HG03378 (cell line): ENCODE measurements around the gene FNDC4.
A peak's percentile ranks its signal among the peaks of the same experiment; 100 is the strongest.

Experiments
- ATAC-seq: cut with Tn5 transposase; IDR thresholded peaks from one replicate; pipeline ENCODE4 v1.9.1; 2021; ENCODE audit warnings: mild to moderate bottlenecking, moderate library complexity; ENCODE audit not compliant: unreplicated experiment

Gene FNDC4

DNA sequence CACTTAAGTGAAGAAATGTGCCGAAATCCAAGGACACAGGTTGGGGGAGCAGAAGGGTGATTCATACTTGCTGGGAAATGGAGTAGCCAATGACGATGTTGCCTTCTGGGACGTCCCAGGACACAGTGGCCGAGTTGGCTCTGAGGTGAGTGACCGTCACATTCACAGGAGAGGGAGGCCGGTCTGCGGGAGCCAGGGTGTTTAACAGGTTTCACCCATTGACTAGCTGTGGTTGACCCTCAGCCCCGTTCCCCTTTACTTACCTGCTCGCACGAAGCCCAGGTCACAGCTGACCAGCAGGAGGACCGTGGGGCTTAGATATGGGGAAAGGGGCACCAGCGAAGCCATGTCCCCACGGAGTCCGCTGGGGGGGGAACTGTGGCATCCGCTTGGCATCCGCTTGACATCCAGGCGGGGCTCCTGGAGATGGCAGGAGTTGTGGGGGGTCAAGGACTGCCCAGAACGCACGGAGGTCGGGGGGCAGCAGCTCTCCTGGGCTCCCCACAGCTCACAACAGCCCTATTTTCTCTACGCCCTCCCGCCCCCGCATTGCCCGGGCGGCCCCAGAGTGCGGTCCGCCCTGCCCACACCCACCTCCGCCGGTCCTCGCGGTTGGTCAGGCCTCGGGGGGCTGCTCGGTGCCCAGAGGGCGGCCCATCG lies 586 bp downstream of the FNDC4 start:
- ATAC-seq, result no peak

- ATAC-seq, result no peak
These were observed 1.1 kb downstream of the FNDC4 start for GRCh38 chr2:27493948-27494283.

DNA sequence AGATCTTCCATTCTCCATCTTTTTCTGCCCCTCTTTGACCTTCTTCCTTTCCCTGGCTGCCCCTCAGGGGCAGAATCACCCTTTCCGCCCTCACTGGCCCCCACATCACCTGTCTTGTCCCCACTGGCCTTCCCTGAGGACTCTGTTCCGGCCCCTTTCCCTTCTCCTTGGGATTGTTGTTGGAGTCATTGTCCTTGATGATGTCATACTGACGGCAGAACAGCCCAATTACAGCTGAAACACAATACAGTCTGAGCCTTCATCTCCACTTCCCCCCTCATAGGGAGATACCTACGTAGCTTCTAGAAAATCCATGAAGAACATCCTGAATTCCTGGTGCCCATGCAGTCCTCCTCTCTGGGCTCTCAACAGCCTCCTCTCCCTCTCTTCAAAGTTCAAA lies 2.4 kb downstream of the FNDC4 start:
- no peak for ATAC-seq

GRCh38 chr2:27489498-27490397 lies 5.3 kb downstream of the FNDC4 start, which contains the start of gene IFT172:
Gene IFT172 (minus strand): TSS chr2:27489743. CDS start chr2:27489653, 90 bp downstream.
- peak; percentile 90 for ATAC-seq

GRCh38 chr2:27489118-27489497 lies 5.9 kb downstream of the FNDC4 start:
- peak; percentile 5 for ATAC-seq

DNA sequence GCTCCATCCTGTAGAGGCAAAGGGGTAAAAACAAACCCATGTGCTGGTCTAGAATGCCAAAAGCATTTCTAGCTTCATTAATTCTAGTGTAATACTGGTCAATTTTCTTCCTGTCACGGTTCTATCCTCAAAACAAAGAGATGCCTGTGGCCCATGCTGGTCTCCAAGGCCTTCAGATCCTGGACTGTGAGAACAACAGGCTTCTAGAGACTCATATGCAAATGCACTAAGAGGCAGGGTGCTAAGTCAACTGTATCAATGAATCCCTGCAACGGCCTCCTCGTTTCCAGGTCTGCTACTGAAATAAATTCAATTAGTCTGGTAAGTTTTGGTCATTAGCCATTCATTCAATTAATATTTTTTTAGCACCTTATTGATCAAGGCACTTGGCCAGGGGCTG lies 9.5 kb downstream of the FNDC4 start:
- ATAC-seq, result no peak

GRCh38 chr2:27471961-27472360 lies 23.0 kb downstream of the FNDC4 start:
- ATAC-seq, result no peak

GRCh38 chr2:27464443-27464842 lies 30.6 kb downstream of the FNDC4 start:
- no peak for ATAC-seq

DNA sequence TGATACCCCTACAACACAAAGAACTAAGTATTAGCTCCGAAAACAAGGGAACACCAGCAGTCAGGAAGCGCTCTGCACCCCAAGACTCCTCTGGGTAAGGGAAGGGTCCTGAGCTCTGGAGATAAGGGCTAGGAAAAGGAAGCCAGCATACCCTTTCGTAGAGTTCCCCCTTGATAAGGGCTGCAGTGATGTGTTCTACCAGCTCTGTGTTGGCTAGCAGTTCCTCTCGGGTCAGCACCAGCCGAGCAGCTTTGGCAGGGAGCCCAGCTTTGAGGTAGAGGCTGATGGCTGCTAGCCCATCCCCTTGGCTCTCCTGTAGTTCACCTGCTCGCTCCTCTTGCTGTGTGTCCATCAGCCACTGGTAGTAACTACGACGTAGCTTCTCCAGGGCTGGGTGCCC lies 33.9 kb downstream of the FNDC4 start:
- ATAC-seq, result no peak

- ATAC-seq, result no peak
These were observed 41.0 kb downstream of the FNDC4 start for GRCh38 chr2:27453968-27454367.

- no peak for ATAC-seq
These were observed 43.9 kb downstream of the FNDC4 start for GRCh38 chr2:27451095-27451494.

DNA sequence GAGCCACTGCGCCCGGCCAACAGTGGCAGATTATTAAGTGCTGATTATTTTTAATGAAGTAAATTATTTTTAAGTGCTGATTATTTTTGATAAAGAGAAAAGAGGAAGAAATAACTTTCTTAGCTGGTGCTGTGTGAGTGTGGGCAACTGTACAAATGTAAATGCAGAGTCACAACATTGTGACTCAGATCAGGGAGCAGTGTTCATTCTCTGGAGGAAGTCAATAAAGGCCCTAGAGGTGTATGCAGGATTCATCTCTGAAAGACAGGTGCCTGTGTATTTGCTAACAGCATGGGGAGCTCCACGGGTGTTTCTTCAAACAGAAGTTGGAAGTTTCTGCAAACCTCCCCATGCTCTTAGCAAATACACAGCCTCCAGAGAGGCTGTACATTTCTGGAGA lies 46.6 kb downstream of the FNDC4 start:
- no peak for ATAC-seq

DNA sequence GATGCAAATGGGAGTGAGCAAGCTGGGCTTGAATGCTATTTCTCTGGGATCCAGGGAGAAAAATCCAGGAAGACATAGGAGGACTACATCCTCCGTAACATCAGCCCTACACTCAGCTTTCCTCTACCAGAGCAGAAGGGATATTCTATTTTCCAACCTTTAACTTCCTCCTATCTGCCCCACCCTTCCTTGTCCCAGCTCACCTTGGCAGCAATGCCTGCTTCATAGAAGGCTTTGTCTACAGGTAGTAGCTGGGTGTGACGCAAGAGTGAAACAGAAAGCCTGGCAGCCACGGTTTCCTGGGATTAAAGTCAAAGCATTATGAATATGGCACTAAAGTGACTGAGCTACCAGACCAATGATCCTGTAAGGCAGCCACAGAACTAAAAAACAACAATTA lies 48.9 kb downstream of the FNDC4 start:
- no peak for ATAC-seq

GRCh38 chr2:27445615-27446014 lies 49.4 kb downstream of the FNDC4 start:
- ATAC-seq, result no peak

DNA sequence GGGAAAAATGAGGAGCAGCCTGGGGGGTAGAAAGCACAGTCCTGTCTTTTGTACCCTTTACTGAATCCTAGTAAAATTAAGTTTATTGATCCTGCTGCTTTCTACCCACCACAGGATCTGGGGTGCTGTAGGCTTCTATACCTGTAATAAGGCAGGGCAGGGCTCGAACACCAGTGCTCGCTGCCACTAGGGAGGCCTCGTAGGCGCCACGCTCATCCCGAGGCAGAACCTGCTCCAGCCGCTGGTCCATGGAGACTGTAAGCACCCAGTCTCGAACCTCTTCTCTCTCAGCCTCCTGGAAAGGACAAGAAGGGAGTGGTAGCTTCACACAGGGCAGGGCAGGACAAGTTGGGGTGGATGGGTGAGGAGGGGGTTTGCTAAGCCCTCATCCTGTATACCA lies 49.8 kb downstream of the FNDC4 start:
- no peak for ATAC-seq

- no peak for ATAC-seq
These were observed 52.1 kb downstream of the FNDC4 start for GRCh38 chr2:27442920-27443282.

DNA sequence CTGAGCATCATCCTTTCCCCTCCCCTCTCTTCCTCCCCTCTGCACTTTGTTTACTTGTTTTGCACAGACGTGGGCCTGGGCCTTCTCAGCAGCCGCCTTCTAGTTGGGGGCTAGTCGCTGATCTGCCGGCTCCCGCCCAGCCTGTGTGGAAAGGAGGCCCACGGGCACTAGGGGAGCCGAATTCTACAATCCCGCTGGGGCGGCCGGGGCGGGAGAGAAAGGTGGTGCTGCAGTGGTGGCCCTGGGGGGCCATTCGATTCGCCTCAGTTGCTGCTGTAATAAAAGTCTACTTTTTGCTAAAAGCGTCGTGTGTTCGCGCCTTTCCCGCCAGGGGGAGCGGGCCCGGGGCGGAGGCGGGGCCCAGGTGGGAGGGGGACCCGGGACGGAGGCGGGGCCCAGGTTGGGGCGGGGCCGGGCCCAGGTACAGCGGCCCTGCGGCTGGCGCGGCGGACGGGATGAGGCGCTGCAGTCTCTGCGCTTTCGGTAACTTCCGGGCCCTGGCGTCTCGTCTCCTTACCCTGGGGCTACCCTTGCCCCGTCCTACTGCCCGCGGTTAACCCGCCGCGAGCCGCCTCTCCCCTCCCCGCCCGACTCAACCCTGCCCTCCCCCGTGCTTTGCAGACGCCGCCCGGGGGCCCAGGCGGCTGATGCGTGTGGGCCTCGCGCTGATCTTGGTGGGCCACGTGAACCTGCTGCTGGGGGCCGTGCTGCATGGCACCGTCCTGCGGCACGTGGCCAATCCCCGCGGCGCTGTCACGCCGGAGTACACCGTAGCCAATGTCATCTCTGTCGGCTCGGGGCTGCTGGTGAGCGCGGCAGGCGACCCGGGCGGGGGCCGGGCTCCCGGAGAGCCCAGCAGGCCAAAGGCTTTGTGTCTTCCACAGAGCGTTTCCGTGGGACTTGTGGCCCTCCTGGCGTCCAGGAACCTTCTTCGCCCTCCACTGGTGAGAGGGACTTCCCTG lies 52.8 kb downstream of the FNDC4 start, which contains the start of gene KRTCAP3:
Gene KRTCAP3 (plus strand): TSS at position 424 of the 962 bp plus-strand sequence. CDS start 32 bp downstream, at position 456.
- no peak for ATAC-seq
